DLD1 (cell line): Measurements from ENCODE around the gene EXOC1.

Source experiments
- in situ Hi-C: cut with HindIII; loops from 2 replicates; pipeline ENCODE4 v1.10.0; 2017; ENCODE audit warnings: low sequenced_read_pairs

The EXOC1 gene

GRCh38 chr4:55947912-55948725 lies 94.7 kb downstream of the EXOC1 start:
- in situ Hi-C loops, result no loop called here

DNA sequence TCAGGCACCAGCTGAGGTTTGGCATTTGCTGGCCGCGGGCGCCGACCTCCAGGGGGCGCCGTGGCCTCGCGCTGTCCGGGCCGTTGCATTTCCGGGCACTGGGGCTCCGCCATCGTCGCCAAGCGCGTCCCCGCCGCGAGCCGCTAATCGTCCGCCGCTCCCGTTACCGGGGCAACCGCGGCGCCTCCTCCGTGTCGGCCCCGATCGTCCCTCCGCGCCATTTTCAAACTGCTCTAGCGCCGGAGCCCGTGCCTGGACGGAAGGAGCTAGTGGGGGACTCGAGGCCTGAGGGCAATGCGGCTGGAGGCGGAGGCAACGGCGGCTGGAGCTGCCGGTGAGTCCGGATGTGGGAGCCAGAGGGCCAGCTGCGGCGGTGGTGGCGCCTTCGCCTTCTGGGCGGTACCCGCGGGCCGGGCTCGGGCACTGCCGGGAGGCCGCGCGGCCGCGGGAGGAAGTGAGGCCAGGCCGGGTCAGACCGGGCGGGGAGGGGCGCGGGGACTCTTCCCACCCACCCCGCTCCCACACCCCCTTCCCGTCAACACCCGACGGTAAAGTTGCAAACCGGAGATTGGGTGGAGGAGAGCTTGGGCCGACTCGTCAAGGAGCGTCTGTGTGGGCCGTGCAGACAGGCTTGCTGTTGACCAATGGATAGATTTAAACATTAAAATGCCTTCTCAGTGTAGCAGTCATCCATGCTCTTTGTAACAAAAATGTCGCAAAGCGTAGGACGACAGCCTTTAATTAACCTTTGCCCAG lies 95.5 kb downstream of the EXOC1 start, which contains the start of gene CEP135:
TSS of gene CEP135 (plus strand) at position 220 of the 756 bp plus-strand sequence. CDS start 3,186 bp downstream, outside the sequence.
- in situ Hi-C loops, result no loop called here

- in situ Hi-C loops, result no loop called here
Measured at GRCh38 chr4:55949482-55949802, 96.0 kb downstream of the EXOC1 start.

DNA sequence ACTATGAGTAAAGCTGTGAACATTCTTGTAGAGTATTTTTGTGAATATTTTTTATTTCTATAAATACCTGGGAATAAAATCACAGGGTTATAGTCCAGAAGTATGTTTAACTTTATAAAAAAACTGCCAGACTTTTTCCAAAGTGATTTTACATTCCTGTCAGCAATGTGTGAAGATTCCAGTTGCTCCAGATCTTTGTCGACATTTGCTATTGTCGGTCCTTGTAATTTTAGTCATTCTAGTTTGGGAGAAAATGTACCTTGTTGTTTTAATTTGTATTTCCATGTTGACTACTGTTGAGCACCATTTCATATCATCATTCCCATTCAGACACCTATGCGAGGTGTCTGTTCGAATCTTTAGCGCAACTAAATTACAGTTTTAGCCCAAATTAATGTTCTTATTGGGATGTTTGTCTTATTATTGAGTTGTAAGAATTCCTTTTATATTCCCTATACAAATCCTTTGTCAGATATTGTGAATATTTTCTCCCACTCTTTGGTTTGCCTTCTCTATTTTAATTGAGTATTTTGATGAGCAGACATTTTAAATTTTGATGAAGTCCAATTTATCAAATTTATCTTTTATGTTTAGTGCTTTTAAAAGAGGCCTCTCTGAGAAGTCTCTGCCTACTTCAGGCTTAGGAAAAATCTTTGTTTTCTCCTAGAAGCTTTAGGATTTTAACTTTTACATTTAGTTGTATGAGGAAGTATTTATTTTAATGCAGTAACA lies 97.9 kb downstream of the EXOC1 start:
- in situ Hi-C loops, result no loop called here
